T-helper 2 cell treated with Interferon-gamma antibody and Interleukin-4, amounts not matched to agents 100 ng/mL and 5 ng/mL, for 36 hours (primary cell): ENCODE results near the gene C12orf60. TPM values are rescaled to one million over a fixed set of nuclear protein-coding genes. Genes with fewer than 3 reads are reported as not detected.
"Not testable (repeated sequence)": the region's sequence is repeated elsewhere in the genome, so short reads cannot be mapped to it uniquely, and the experiment has no call there.

Source experiments
- intact Hi-C: fragments of 100-400 bp; cut with micrococcal nuclease; formaldehyde crosslinking; loops from one replicate; pipeline ENCODE4 v1.15.1; 2023
- total RNA-seq: library from RNA; stranded (reverse); gene quantifications from 2 replicates; pipeline ENCODE4 v1.2.3, GENCODE V29; 2022

The C12orf60 gene
- 1.3 and 1.5 TPM in 2 replicates for total RNA-seq

- intact Hi-C loops, result loop anchor here (1.0 to 10.0 kb wide), 4 partner anchors 29 to 1079 kb away; partner anchors contain the start of genes ARHGDIB and STRAP
Measured at GRCh38 chr12:14803011-14803829, at the start of gene C12orf60, which contains the start of gene WBP11. Gene C12orf60, plus strand, starts transcription at chr12:14803670. Its CDS starts 19,266 bp downstream, at chr12:14822936. Gene WBP11, minus strand, starts transcription at chr12:14803478. Its CDS starts 2,095 bp downstream, at chr12:14801383.

GRCh38 chr12:14756334-14757143 lies 46.9 kb upstream of the C12orf60 start:
- intact Hi-C loops, result no loop called here

GRCh38 chr12:14759711-14760280 lies 43.7 kb upstream of the C12orf60 start:
- intact Hi-C loops, result not testable (repeated sequence)

GRCh38 chr12:14765398-14765797 lies 38.1 kb upstream of the C12orf60 start:
- intact Hi-C loops, result loop anchor here (5.0 kb wide), 1 partner anchor 43 kb away; no protein-coding TSS in a partner anchor

GRCh38 chr12:14766020-14766419 lies 37.5 kb upstream of the C12orf60 start:
- intact Hi-C loops, result loop anchor here (5.0 kb wide), 1 partner anchor 44 kb away; no protein-coding TSS in a partner anchor

- intact Hi-C loops, result loop anchor here (5.0 kb wide), 1 partner anchor 44 kb away; no protein-coding TSS in a partner anchor
Measured at GRCh38 chr12:14766649-14767215, 36.7 kb upstream of the C12orf60 start.

- intact Hi-C loops, result loop anchor here (5.0 kb wide), 1 partner anchor 45 kb away; no protein-coding TSS in a partner anchor
Measured at GRCh38 chr12:14767617-14768016, 35.9 kb upstream of the C12orf60 start.

- intact Hi-C loops, result loop anchor here (5.0 kb wide), 1 partner anchor 47 kb away; no protein-coding TSS in a partner anchor
Measured at GRCh38 chr12:14768823-14769405, 34.6 kb upstream of the C12orf60 start.

GRCh38 chr12:14769466-14769968 lies 34.0 kb upstream of the C12orf60 start:
- intact Hi-C loops, result loop anchor here (5.0 kb wide), 1 partner anchor 47 kb away; no protein-coding TSS in a partner anchor

- intact Hi-C loops, result loop anchor here (1.0 to 5.0 kb wide), 7 partner anchors 48 to 1112 kb away; partner anchors contain the start of genes ARHGDIB and STRAP
Measured at GRCh38 chr12:14769969-14770495, 33.4 kb upstream of the C12orf60 start.

GRCh38 chr12:14770496-14771461 lies 32.7 kb upstream of the C12orf60 start:
- intact Hi-C loops, result loop anchor here (1.0 to 5.0 kb wide), 8 partner anchors 178 to 1112 kb away; partner anchors contain the start of genes ARHGDIB and STRAP

- intact Hi-C loops, result loop anchor here (1.0 to 5.0 kb wide), 7 partner anchors 177 to 1111 kb away; partner anchors contain the start of gene STRAP
Measured at GRCh38 chr12:14771651-14772137, 31.8 kb upstream of the C12orf60 start.

GRCh38 chr12:14772946-14773345 lies 30.5 kb upstream of the C12orf60 start:
- intact Hi-C loops, result loop anchor here (5.0 kb wide), 3 partner anchors 356 to 1109 kb away; partner anchors contain the start of gene STRAP

- intact Hi-C loops, result loop anchor here (1.0 to 5.0 kb wide), 8 partner anchors 30 to 1109 kb away; partner anchors contain the start of genes ARHGDIB, ATF7IP, C12orf60 and STRAP
Measured at GRCh38 chr12:14773685-14774073, 29.8 kb upstream of the C12orf60 start.

- intact Hi-C loops, result loop anchor here (1.0 to 5.0 kb wide), 8 partner anchors 29 to 1108 kb away; partner anchors contain the start of genes ARHGDIB, ATF7IP, C12orf60 and STRAP
Measured at GRCh38 chr12:14774074-14774905, 29.2 kb upstream of the C12orf60 start.

- intact Hi-C loops, result loop anchor here (1.0 to 5.0 kb wide), 8 partner anchors 28 to 1107 kb away; partner anchors contain the start of genes ARHGDIB, ATF7IP, C12orf60 and STRAP
Measured at GRCh38 chr12:14774906-14775635, 28.4 kb upstream of the C12orf60 start.
